NCI-H2107 treated with DMSO at 0.1 percent for 48 hours (cell line): Measurements from ENCODE around the gene PLEKHM2.
A peak's percentile ranks its signal among the peaks of the same experiment; 100 is the strongest.

ENCODE experiments used
- DNase-seq: peaks from one replicate; lab custom pipeline; 2025; ENCODE audit not compliant: unreplicated experiment; lab: John Stamatoyannopoulos, UW

Gene PLEKHM2

DNA sequence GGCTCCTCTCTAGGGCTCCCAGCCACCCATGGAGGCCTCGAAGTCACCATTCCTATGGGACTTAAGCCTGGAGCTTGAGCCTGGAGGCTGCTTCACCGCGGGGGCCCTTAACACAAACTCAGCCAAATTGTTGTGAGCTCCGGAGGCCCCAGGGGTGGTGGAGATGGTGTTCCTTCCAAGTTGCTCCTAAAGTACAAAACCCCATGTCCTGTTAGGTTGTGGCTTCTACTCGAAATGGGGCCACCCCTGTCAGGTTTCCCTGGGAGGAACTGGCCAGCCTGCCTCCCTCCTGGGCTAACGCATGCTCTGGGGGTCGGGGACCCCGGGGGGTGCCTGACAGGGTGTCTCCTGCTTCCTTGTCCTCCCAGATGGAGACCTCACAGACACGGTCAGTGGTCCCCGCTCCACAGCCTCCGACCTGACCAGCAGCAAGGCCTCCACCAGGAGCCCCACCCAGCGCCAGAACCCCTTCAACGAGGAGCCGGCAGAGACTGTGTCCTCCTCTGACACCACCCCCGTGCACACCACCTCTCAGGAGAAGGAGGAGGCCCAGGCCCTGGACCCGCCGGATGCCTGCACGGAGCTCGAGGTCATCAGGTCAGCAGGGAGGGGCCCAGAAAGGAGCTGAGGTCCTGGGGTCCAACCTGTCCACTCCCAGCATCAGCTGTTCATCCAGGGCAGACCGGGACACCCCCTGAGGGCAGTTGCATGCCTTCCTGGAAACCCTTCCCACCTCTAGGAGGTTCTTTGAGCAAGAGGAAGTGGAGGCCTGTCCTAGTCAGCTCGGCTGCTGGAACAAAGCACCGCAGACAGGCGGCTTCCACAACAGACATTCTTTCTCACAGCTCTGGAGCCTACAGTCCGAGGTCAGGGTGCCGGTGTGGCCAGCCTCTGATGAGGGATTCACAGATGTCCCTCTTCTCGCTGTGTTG lies 41.1 kb downstream of the PLEKHM2 start:
- DNase-seq = no peak

DNA sequence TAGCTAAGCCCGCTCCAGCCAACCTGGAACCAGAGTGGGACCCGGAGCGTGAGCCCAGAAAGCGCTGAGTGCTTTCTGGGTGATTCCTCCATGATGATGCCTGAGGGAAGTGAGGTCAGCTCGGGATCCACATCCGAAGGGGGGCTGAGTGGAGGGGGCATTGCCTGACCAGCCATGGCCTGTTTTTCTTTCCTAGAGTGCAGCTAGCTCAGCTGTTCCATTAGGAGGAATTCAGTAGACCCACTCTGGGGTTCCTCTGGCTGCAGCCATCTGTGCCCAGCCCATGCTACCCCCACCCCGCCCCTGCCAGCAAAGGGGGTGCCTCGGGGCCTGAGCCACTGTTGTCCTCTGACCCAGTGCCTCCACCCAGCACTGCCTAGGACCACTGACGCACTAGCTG lies 42.4 kb downstream of the PLEKHM2 start:
- no peak for DNase-seq

DNA sequence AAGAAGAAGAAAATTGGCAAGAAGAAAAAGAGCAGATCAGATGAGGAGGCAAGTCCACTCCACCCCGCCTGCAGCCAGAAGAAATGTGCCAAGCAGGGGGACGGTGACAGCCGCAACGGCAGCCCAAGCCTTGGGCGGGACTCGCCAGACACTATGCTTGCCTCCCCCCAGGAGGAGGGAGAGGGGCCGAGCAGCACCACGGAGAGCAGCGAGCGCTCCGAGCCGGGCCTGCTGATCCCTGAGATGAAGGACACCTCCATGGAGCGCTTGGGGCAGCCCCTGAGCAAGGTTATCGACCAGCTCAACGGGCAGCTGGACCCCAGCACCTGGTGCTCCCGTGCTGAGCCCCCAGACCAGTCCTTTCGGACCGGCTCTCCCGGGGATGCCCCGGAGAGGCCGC lies 42.9 kb downstream of the PLEKHM2 start:
- DNase-seq = no peak

DNA sequence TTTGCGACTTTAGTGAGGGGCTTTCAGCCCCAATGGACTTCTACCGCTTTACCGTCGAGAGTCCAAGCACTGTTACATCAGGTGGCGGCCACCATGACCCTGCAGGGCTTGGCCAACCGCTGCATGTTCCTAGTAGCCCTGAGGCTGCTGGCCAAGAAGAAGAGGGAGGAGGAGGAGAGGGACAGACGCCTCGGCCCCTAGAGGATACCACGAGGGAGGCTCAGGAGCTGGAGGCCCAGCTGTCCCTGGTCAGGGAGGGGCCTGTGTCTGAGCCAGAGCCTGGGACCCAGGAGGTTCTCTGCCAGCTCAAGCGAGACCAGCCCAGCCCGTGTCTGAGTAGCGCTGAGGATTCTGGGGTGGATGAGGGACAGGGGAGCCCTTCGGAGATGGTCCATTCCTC lies 43.3 kb downstream of the PLEKHM2 start:
- no peak for DNase-seq

DNA sequence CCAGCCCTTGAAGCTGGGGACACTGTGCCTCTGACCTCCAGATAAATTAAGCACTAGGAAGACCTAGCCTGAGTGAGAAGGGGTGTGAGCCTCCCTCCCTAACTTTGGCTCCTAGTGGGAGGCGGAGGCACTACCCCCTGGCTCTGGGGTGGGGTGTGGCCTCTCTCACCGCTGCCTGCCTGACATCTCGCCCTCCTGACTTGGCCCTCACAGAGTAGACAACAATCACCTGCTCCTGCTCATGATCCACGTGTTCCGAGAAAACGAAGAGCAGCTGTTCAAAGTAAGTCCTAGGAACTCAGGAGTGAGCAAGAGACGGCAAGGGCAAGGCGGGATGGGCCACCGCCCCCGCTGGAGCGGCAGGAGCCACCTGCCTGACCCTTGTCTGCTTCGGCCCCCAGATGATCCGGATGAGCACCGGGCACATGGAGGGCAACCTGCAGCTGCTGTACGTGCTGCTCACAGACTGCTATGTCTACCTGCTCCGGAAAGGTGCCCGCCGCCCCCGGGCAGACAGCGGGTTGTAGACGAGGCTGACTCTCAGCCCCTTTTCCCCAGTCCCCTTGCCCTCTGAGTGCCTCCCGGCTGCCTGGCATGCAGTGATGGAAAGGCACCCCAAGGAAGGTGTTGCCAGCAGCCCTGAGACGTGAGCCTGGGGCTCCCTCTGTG lies 43.9 kb downstream of the PLEKHM2 start:
- no peak for DNase-seq

DNA sequence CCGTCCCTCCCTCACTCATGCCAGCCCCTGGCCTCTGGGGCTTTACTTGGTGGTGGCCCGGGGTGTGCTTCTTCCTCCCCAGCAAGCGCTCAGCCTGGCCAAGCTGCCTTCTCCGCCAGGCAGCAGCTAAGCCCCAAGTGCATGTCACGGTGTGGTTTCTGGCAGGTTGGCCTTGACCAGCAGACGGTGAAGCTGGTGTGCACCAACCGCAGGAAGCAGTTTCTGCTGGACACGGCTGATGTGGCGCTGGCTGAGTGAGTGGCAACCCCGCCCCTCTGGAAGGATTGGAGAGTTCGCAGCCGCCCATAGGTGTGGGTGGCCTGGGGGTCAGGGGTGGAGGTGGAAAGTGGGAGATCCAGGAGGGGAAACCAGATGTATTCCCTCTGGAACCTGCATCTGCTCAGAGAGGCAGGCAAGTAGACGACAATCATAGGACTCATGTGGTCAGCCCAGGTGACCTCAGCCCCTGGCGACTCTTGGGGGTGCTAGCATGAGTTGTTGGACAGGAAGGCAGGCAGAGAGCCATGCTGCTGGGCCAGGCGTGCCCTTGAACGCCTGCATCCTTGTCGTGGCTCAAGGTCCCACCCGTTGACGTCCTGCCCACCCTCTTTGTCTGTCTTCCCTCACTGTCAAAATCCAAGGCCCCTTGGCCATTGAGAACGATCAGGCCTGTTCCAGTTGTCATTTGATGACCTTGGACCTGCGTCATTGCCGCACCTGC lies 45.0 kb downstream of the PLEKHM2 start:
- DNase-seq = no peak

DNA sequence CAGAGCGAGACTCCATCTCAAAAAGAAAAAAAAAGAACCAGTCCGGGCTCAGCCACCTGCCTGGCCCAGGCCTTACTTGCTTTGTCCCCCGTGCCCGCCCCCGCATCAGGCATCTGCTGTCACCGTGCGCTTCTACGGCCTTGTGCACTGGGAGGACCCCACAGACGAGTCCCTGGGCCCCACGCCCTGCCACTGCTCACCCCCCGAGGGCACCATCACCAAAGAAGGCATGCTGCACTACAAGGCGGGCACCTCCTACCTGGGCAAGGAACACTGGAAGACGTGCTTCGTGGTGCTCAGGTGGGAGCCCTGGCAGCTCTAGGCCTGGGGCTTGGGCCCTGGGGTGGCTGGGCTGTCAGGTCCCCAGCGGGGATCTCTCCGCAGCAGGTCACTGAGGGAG lies 46.3 kb downstream of the PLEKHM2 start:
- DNase-seq = no peak

DNA sequence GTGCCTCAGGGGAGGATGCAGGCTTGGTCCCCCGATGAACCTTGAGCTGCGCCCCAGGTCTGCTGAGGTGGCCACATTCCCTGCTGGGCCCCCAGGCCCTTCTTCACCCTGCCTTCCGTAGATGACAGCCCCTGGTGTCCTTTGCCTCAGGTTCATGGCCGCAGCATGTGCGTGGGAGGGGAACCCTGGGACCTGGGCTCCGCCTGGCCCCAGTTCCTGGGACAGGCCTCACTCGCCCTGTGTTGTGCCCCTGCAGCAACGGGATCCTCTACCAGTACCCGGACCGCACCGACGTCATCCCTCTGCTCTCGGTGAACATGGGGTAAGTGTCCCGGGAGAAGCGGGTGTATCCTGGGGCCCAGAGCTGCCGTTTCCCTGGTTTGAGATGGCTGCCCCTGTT lies 46.8 kb downstream of the PLEKHM2 start:
- no peak for DNase-seq

DNA sequence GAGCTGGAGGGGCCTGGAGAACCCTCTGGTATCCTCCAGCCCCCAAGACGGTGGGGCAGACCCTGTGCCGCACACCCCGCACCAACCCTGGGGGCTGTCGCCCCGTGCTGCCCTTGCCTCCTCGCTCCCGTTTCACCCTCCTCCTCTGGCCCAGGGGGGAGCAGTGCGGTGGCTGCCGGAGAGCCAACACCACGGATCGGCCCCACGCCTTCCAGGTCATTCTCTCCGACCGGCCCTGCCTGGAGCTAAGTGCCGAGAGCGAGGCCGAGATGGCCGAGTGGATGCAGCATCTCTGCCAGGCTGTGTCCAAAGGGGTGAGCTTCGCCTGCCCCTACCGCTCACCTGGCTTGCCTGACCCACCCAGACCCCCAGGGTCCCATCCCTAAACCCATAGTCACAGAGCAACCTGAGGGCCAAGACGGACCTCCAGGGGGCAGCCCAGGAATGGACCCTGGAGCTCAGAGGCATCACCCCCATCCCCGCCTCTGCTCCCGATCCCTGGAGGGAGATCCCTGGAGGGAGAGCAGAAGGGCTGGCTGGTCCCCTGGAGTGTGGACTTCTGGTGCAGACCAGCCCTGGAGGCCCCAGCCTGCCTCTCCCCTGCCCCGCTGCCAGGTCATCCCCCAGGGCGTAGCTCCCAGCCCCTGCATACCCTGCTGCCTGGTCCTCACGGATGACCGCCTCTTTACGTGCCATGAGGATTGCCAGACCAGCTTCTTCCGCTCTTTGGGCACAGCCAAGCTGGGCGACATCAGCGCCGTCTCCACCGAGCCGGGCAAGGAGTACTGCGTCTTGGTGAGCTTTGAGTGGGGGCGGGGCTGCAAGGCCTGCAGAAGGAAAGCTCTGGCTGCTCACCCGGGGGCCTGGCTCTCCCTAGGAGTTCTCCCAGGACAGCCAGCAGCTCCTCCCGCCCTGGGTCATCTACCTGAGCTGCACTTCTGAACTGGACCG lies 47.9 kb downstream of the PLEKHM2 start:
- no peak for DNase-seq

DNA sequence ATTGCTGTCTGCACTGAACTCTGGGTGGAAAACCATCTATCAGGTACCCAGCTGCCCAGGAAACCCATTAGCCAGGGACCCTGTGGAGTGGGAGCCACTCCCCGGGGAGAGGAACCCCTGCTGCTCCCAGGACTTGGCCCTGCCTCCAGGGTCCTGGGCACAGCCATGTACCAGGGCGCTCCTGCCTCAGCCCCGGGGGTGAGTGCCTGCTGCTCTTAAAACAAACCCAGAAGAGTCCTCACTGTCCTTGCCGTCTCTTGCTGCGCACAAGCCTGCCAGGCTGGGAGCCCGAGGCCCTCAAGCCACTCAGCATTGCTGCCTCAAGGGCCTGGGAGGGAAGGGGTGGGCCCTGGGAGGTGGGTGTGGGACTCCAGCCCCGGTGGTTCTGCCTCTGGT lies 48.6 kb downstream of the PLEKHM2 start:
- DNase-seq = no peak

DNA sequence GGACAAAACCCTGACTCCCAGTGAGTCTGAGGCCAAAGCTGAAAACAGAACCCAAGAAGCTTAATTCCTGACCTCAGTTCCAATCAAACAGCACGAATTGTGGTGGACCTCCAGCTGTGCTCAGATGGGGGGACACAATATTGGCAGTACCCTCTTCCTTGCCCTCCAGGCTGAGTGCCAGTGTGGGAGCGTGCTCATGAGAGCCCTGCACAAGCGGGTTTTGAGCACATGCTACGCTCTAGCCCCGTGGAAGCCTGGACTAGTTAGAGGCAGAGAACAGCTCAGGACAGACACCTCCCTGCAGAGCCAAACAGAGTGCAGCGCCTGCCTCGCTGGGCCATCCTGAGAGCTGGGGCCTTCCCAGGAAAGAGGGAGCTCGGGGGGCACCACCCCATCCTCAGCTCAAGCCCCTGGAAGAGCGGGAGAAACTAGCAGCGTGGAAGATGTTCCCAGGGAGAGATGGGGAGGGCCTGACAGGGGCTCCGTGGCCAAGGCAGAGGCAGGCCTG lies 49.2 kb downstream of the PLEKHM2 start:
- no peak for DNase-seq

DNA sequence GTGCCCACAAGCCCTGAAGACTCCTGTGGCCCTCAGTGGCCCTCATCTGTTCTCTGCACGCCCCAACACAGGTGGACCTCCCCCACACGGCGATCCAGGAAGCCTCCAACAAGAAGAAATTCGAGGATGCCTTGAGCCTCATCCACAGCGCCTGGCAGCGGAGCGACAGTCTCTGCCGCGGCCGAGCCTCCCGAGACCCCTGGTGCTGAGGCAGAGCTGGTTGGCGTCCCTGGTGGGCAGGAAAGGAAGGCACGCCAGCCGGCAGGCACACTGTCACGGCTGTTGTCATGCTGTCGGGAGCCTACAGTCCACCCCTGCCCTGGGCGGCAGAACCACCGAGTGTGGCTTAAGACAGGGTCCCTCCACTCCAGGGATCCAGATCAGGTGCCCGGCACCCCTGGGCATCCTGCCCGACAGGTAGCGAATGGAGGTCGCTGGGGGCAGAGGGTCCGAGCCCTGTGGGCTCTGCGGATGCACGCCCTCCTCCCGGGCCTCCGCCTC lies 49.7 kb downstream of the PLEKHM2 start:
- no peak for DNase-seq

DNA sequence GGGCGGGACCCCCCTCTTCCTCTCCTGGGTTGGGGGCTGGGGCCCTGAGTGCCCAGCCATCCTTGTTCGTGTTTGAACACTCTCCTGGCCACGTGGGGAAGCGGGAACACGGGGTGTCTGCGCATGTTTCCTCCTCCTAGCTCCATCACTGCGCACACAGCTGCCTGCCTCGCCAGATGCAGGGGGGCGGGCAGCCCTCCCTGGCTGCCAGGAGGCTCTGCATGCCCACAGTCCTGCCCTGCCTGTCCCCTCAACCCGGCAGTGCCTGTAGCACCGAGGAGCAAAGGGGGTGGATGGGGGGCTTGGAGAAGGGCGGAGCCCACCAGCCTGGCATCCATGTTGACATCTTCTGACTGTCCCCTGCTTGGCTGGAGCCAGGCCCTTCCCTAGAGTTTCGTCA lies 50.2 kb downstream of the PLEKHM2 start:
- no peak for DNase-seq

DNA sequence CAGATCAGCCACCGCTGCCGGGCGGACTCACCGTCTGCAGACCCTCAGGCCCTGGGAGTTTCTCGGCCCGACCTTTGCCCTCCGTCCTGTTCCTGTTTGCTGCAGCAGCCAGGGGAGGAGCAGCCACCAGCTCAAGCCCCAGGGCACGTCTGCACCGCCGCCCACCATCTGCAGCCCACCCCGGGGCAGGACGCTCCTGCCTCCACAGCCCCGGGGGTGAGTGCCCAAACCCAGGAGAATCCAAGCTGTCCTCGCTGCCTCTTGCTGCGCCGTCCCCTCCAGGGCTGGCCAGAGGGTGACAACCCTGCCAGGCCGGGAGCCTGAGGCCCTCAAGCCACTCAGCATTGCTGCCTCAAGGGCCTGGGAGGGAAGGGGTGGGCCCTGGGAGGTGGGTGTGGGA lies 50.8 kb downstream of the PLEKHM2 start:
- no peak for DNase-seq

DNA sequence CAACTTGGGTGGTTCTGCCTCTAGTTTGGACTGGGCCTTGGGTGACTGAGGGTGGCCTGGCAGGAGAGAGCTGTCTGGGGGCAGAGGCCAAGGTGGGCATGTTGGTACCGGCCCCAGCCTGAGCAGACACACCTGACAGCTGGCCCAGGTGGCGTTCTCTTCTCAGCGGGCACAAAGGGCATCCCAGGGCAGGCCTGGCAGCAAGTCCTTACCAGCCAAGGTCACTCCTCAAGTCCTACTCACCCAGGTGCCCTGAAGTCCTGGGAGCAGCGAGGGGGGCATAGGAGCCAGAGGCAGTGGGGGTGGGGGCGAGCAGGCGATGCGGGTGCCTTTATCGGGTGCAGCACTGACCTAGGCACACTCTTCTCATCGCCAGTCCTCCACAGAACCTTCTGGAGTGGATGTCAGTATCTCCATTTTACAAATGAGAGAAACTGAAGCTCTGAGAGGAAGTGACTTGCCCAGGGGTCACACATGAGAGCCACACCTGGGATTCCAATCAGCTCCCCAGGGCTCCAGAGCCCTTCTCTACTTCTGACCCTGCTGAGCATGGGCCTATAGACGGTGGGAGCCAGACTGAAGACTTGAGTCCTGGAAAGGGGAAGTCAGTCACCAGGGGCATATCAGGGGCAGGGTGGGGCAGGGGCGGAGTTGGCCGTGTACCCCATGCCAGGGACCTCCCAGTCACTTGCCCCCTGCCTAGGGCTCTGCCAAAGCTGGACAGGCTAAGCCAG lies 51.4 kb downstream of the PLEKHM2 start:
- no peak for DNase-seq

DNA sequence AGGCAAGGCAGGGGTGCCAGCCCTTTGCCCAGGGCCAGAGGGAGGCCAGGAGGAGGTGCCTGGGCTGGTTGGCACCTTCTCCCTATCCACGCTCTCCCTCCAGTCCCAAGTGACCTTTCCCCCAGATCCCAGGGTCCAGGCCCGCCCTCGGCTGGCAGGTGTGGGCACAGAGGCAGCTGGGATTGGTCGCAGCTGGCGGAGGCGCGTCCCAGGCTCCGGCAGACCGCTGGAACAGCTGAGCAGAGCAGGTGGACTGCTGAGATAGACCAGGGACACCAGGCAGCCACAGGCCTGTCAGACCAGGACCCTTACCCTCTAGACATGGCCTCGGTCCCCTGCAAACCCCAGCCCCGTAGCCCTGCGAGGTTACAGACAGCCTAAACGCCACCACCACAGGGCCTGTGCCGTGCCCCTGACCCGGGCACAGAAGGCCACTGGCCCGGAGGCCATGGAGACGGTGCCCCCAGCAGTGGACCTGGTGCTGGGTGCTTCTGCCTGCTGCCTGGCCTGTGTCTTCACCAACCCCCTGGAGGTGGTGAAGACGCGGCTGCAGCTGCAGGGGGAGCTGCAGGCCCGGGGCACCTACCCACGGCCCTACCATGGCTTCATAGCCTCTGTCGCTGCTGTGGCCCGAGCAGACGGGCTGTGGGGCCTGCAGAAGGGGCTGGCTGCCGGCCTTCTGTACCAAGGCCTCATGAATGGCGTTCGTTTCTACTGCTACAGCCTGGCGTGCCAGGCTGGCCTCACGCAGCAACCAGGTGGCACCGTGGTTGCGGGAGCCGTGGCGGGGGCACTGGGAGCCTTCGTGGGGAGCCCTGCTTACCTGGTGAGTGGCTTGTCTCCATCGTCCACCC lies 52.1 kb downstream of the PLEKHM2 start, which contains the start of gene SLC25A34:
Gene SLC25A34, plus strand, starts transcription at position 221 of the 854 bp plus-strand sequence. Its CDS starts 228 bp downstream, at position 449.
- peak; percentile 45 for DNase-seq

DNA sequence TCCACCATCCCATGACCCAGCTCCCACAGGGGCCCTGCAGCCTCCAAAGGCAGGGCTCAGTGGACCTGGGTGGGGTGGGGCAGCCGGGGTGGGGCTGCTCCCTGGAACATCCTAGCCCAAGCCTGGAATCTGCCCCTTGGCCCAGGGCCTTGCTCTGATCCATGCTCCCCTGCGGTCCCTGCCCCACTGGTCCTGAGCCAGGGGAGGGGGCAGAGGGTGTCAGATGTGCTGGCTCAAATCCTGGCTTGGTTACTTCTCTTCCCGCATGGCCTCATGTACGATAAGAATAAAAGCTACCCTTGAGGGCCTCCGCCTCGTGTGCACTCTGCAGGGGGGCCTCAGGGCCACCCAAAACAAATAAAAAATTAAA lies 52.8 kb downstream of the PLEKHM2 start:
- no peak for DNase-seq
